K562 treated with DMSO at 1 percent for 48 hours (cell line): ENCODE results near the gene CCDC86. TPM values are rescaled to one million over a fixed set of nuclear protein-coding genes. Genes with fewer than 3 reads are reported as not detected.

ENCODE experiments used
- total RNA-seq: library from RNA; unstranded; fragments of 300-600 nt; gene quantifications from 2 replicates; pipeline ENCODE4 v1.2.3, GENCODE V29; 2022; ENCODE audit warnings: low replicate concordance; ENCODE audit errors: extremely low read depth

CCDC86 gene, protein sequence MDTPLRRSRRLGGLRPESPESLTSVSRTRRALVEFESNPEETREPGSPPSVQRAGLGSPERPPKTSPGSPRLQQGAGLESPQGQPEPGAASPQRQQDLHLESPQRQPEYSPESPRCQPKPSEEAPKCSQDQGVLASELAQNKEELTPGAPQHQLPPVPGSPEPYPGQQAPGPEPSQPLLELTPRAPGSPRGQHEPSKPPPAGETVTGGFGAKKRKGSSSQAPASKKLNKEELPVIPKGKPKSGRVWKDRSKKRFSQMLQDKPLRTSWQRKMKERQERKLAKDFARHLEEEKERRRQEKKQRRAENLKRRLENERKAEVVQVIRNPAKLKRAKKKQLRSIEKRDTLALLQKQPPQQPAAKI
- not detected in 2 replicates for total RNA-seq

DNA sequence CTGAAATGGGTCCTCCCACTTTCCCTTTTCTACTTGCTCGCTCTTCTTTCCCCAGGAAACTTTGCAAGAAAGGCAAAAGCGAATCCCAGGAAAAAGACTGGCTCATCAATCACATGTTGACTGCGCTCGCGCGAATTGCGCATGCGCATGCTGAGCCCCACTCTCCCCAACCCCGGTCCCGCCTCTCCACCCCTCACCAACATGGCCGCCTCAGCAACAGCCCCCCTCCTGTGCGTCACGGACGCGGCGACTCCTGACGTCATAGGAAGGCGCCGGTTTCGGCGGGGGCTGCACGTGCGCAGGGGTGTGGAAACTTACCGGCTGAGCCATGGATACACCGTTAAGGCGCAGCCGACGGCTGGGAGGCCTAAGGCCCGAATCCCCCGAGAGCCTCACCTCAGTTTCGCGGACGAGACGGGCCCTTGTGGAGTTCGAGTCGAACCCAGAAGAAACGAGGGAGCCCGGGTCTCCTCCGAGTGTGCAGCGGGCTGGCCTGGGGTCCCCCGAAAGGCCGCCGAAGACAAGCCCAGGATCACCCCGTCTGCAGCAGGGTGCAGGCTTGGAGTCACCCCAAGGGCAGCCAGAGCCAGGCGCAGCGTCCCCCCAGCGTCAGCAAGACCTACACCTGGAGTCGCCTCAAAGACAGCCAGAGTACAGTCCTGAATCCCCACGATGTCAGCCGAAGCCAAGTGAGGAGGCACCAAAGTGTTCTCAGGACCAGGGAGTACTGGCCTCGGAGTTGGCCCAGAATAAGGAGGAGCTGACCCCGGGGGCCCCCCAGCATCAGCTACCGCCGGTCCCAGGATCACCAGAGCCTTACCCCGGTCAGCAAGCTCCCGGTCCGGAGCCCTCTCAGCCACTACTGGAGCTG is at the start of gene CCDC86:
TSS of gene CCDC86 (plus strand) at position 317 of the 871 bp plus-strand sequence. CDS start at position 329, 12 bp downstream.

GRCh38 chr11:60855726-60856633 is 14.1 kb downstream of the CCDC86 start, which contains the start of gene PTGDR2:
TSS of gene PTGDR2 (minus strand) at chr11:60855950. CDS start at chr11:60853722, 2,228 bp downstream.

GRCh38 chr11:60866911-60867870 is 25.3 kb downstream of the CCDC86 start, which contains the start of gene ZP1:
TSS of gene ZP1 (plus strand) at chr11:60867542. CDS start at chr11:60867562, 20 bp downstream.

Other genes starting within 250 kb of the CCDC86 start
- gene MS4A8, start 142.5 kb upstream of the CCDC86 start, total RNA-seq = not detected in 2 replicates
- not detected in 2 replicates for gene MS4A18, start 117.4 kb upstream of the CCDC86 start, total RNA-seq
- gene MS4A15, start 85.2 kb upstream of the CCDC86 start, total RNA-seq = not detected in 2 replicates
- not detected in 2 replicates for gene MS4A10, start 56.8 kb upstream of the CCDC86 start, total RNA-seq
- gene PTGDR2, start 13.8 kb downstream of the CCDC86 start, total RNA-seq = not detected in 2 replicates
- gene ZP1, start 25.4 kb downstream of the CCDC86 start, total RNA-seq = not detected in 2 replicates
- gene PRPF19, start 64.5 kb downstream of the CCDC86 start, total RNA-seq = not detected in 2 replicates
- not detected in 2 replicates for gene TMEM109, start 72.0 kb downstream of the CCDC86 start, total RNA-seq
- gene TMEM132A, start 82.3 kb downstream of the CCDC86 start, total RNA-seq = not detected in 2 replicates
- gene SLC15A3, start 110.1 kb downstream of the CCDC86 start, total RNA-seq = not detected in 2 replicates
- gene CD6, start 129.6 kb downstream of the CCDC86 start, total RNA-seq = not detected in 2 replicates